Measurements from ENCODE around the gene MTSS2. TPM values are rescaled to one million over a fixed set of nuclear protein-coding genes. Genes with fewer than 3 reads are reported as not detected.

MTSS2 gene
- total and polyA plus RNA-seq, 2 of the 4 experiments (the other 2 are of a cell fraction), result 9.1 to 86.2 TPM

DNA sequence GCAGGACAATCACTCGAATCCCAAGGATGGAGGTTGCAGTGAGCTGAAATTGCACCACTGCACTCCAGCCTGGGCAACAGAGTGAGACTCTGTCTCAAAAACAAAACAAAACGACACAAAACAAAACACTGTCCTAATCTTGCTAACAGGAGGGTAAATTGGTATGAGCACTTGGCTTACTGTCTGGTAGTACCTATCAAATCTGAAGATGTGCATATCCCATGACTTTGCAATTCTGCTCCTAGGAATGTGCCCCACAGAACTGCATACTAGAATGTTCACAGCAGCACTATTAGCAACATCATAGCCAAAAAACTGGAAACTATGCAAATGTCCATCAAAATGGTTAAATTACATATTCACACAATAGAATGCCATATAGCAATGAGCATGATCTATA lies 15.7 kb downstream of the MTSS2 start:
- intact Hi-C loops (cut with micrococcal nuclease) (no loop called here), dilution Hi-C loops (cut with HindIII; ENCODE audit: low sequenced_read_pairs, unreplicated experiment) (loop anchor here (10.0 kb wide), 1 partner anchor 95 kb away; no protein-coding TSS in a partner anchor), in situ Hi-C loops (cut with MboI; ENCODE audit: low sequenced_read_pairs) (no loop called here)
- POLR2A ChIA-PET (ENCODE audit: unreplicated experiment), result no interaction called here
- no CpG with 5 or more reads among the region's 2 CpGs for WGBS, 2 experiments (ENCODE audit: extremely low coverage in 2 of 2, insufficient read length in 1 of 2)
- H4K5ac ChIP-seq (ENCODE audit: low read depth, low read length), result no peak overlapping the region
- no peak for DNase-seq
- no peak for ATAC-seq (ENCODE audit: low read depth)
- no peak overlapping the region for H3K14ac ChIP-seq (replicated peaks; ENCODE audit: low read depth, low read length)
- H4K91ac ChIP-seq (ENCODE audit: insufficient read depth, low read depth, low read length), result no peak overlapping the region
- no peak overlapping the region for H2AFZ ChIP-seq (replicated peaks; ENCODE audit: low read length, poor library complexity)
- H2BK5ac ChIP-seq (ENCODE audit: low read depth, low read length, poor library complexity, severe bottlenecking), result no peak overlapping the region
- H3K4ac ChIP-seq (ENCODE audit: low read depth, low read length), result no peak overlapping the region
- H2BK20ac ChIP-seq (ENCODE audit: low read depth, low read length), result no peak overlapping the region
- H3K4me3 ChIP-seq (ENCODE audit: insufficient read depth, low read depth, low read length), result no peak overlapping the region
- H3K4me1 ChIP-seq (ENCODE audit: control insufficient read depth, insufficient read depth, low read length), result no peaks in the 10 kb centered on the region
- H2BK120ac ChIP-seq (ENCODE audit: low read depth, low read length), result no peak overlapping the region
- no peak overlapping the region for H3K27ac ChIP-seq (ENCODE audit: insufficient read depth, low read length)
- no peak overlapping the region for H2BK15ac ChIP-seq (ENCODE audit: low read depth, low read length)
- H3K9me1 ChIP-seq (ENCODE audit: insufficient read depth, low read length), result no peaks in the 10 kb centered on the region
- CTCF ChIA-PET, result no interaction called here
- no peak overlapping the region for H2AK5ac ChIP-seq (ENCODE audit: low read depth, low read length)
- no peaks in the 10 kb centered on the region for H3K9me3 ChIP-seq (ENCODE audit: control insufficient read depth, insufficient read depth, low read length)
- no peak overlapping the region for H3K23ac ChIP-seq (ENCODE audit: low read depth, low read length)
- no peak overlapping the region for H3K9ac ChIP-seq (ENCODE audit: low read depth, low read length)
- TF ChIP-seq RAD21 (IDR thresholded peaks at IDR 0.05; ENCODE audit: low read length) (no peak), FOS (IDR thresholded peaks at IDR 0.05; ENCODE audit: low read depth, low read length) (no peak), USF2 (IDR thresholded peaks at IDR 0.05; ENCODE audit: low read depth, low read length) (no peak), MAFK (IDR thresholded peaks at IDR 0.05; ENCODE audit: low read depth, low read length) (no peak), MXI1 (IDR thresholded peaks at IDR 0.05; ENCODE audit: borderline replicate concordance, low read depth, low read length) (no peak), SMC3 (IDR thresholded peaks at IDR 0.05; ENCODE audit: low read depth, low read length) (no peak), CHD1 (IDR thresholded peaks at IDR 0.05; ENCODE audit: low read depth, low read length) (no peak), BHLHE40 (IDR thresholded peaks at IDR 0.05; ENCODE audit: low read depth, low read length) (no peak), CTCF (conservative IDR thresholded peaks at IDR 0.05; ENCODE audit: low read depth, low read length) (no peak), RFX5 (IDR thresholded peaks at IDR 0.05; ENCODE audit: low read depth, low read length) (no peak), POLR2A (IDR thresholded peaks at IDR 0.05; ENCODE audit: low read depth, low read length) (no peak), NFE2L2 (IDR thresholded peaks at IDR 0.05; ENCODE audit: low read depth, low read length) (no peak), CEBPB (IDR thresholded peaks at IDR 0.05; ENCODE audit: low read depth, low read length) (no peak), MAZ (IDR thresholded peaks at IDR 0.05; ENCODE audit: borderline replicate concordance, low read depth, low read length) (no peak)
- TF ChIP-seq, protein P1, sequence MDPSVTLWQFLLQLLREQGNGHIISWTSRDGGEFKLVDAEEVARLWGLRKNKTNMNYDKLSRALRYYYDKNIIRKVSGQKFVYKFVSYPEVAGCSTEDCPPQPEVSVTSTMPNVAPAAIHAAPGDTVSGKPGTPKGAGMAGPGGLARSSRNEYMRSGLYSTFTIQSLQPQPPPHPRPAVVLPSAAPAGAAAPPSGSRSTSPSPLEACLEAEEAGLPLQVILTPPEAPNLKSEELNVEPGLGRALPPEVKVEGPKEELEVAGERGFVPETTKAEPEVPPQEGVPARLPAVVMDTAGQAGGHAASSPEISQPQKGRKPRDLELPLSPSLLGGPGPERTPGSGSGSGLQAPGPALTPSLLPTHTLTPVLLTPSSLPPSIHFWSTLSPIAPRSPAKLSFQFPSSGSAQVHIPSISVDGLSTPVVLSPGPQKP (IDR thresholded peaks at IDR 0.05; ENCODE audit: borderline replicate concordance, low read depth, low read length), result no peak
- no peak overlapping the region for H4K8ac ChIP-seq (ENCODE audit: low read depth in 2 of 2, low read length in 2 of 2)
- peaks cover 46% of the 10 kb centered on the region for H4K20me1 ChIP-seq (ENCODE audit: insufficient read depth, low read length)
- H3K4me2 ChIP-seq (ENCODE audit: low read depth, low read length), result no peak overlapping the region
- H3K27me3 ChIP-seq (ENCODE audit: control insufficient read depth, insufficient read depth, low read length), result no peaks in the 10 kb centered on the region
- BruUV-seq (replicated peaks), result no TSS peak
- H2AK9ac ChIP-seq (replicated peaks; ENCODE audit: low read depth, low read length, poor library complexity), result no peak overlapping the region
- peaks cover 67% of the 10 kb centered on the region for H3K36me3 ChIP-seq (ENCODE audit: control insufficient read depth, insufficient read depth, low read length)
- no peak overlapping the region for H3K56ac ChIP-seq (ENCODE audit: extremely low read depth, insufficient read depth, low read length)
- H3K18ac ChIP-seq (ENCODE audit: low read depth, low read length), result no peak overlapping the region
- H3K79me1 ChIP-seq (ENCODE audit: low read depth in 1 of 2, low read length in 2 of 2), result peaks cover 20 to 58% of the 10 kb centered on the region in 2 experiments; a peak in 3 of 4 replicates

Measured in IMR-90 (cell line).